ENCODE measurements around the gene PIK3R3.
"Not testable (repeated sequence)": the region's sequence is repeated elsewhere in the genome, so short reads cannot be mapped to it uniquely, and the experiment has no call there.

Gene PIK3R3

DNA sequence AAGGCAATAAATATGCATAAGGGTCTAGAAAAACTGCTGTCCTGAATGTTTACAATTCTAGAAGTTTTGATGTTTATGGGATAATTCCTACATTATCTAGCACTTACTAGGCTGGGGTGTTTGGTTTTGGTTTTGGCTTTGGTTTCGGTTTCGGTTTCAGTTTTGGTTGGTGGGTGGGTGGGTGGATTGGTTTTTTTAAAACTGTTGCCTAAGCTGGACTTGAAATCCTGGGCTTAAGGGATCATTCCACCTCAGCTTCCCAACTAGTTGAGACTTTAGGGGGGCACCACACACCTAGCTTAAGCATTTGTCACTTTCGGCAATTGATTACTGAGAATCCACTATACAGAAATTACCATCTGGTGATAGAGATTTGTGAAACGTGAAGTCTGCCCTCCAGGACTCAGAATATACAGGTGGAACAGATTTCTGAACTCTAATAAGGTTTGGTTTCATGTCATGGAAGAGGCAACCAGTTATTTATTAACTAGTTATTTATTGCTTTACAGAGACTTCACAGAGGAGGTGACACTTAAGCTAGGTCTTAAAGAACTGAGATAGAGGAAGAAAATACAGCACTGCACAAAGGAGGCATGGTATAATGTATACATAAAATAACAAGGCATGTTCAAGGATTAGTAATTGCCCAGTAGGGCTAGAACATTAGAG lies 69.6 kb downstream of the PIK3R3 start:
- no peak for DNase-seq

DNA sequence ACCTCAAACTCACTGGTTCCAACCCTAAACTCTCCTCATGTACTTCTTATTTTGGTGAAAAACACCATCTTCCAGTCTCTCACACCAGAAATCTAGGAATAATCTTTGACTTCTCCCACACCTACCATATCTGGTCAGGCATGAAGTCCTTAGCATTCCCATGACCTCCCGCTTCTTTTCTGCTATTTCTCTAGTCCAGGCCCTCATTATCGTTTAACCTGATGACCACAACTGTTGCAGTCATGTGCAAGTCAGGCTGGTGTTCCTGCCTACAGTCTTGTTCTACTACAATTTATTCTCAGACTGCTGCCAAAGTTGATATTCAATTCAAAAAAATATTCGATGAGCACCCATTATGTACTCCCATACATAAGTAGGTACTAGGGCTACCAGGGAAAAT lies 71.3 kb downstream of the PIK3R3 start:
- no peak for DNase-seq

GRCh38 chr1:46058936-46059335 lies 73.5 kb downstream of the PIK3R3 start:
- no peak for DNase-seq

DNA sequence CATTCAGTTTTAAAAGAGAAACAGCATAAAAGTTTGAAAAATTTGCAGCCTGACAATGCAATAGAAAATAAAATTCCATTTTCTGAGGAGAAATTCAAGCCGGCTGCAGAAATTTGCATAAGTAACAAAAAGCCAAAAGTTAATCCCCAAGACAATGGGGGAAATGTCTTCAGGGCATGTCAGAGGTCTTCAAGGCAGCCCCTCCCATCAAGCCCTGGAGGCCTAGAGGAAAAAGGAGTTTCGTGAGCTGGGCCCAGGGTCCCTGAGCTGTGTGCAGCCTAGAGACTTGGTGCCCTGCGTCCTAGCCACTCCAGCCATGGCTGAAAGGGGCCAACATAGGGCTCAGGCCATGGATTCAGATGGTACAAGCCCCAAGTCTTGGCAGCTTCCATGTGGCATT lies 74.6 kb downstream of the PIK3R3 start:
- DNase-seq = no peak

GRCh38 chr1:46057215-46057614 lies 75.2 kb downstream of the PIK3R3 start:
- not testable (repeated sequence) for DNase-seq

DNA sequence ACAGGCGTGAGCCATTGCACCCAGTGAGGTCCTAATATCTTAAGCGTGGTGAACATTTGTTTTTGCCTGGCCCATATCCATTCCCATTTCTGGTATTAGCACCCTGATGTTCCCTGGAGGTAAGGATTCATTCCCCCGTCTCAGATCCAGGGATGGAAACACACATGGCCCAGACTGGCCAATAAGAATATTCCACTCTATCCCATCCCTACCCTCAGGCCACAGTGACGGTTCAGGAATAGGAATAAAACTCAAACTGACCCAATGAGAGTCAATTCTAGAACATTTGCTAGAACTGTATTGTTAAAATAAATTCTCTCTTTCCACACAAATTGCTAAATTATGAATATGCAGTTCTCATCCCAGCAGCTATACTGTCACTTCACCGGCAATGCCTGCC lies 76.1 kb downstream of the PIK3R3 start:
- DNase-seq = no peak

DNA sequence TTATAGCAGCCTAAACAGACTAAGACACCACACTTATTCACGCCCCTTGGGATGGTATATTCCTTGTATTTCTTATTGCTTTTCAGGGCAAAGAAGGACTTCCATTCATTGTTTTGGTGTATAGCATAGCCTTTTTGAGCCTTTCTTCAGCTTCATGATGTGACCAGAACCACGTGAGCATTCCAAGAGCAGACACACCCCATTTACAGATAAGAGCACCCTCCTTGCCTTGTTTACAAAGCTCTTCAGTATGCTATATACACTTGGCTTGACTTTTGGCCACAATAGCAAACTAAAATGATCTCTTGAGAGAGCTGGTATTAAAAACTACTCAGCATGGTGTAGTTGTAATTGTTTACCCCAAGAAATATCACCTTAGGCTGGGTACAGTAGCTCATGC lies 78.7 kb downstream of the PIK3R3 start:
- no peak for DNase-seq

GRCh38 chr1:46044116-46044515 lies 88.3 kb downstream of the PIK3R3 start:
- no peak for DNase-seq

- no peak for DNase-seq
These were observed 88.9 kb downstream of the PIK3R3 start for GRCh38 chr1:46043458-46044017.

- no peak for DNase-seq
These were observed 90.5 kb downstream of the PIK3R3 start for GRCh38 chr1:46041974-46042373.

- no peak for DNase-seq
These were observed 90.9 kb downstream of the PIK3R3 start for GRCh38 chr1:46041551-46041950.

DNA sequence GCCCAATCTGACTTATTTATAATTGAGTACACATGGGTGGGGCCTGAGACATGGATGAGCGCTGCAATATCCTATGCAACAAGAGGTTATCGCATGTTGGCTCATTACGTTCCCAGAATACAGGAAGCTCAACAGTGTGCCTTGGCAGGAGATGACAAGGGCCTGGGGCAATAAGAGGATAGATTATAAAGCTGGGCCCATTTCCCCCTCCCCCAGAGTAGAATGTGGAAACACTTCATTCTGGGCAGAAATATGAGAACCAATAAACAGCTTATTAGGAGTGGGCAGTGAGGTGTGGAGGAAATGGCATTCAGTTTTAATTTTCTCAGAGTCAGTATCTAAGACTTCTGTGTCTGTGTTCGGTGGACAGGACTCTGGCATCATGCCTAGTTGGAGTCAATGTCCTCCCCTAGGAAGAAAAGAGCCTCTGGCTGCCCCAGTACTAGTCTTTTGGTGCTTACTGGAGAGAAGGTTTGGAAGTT lies 92.8 kb downstream of the PIK3R3 start:
- no peak for DNase-seq

DNA sequence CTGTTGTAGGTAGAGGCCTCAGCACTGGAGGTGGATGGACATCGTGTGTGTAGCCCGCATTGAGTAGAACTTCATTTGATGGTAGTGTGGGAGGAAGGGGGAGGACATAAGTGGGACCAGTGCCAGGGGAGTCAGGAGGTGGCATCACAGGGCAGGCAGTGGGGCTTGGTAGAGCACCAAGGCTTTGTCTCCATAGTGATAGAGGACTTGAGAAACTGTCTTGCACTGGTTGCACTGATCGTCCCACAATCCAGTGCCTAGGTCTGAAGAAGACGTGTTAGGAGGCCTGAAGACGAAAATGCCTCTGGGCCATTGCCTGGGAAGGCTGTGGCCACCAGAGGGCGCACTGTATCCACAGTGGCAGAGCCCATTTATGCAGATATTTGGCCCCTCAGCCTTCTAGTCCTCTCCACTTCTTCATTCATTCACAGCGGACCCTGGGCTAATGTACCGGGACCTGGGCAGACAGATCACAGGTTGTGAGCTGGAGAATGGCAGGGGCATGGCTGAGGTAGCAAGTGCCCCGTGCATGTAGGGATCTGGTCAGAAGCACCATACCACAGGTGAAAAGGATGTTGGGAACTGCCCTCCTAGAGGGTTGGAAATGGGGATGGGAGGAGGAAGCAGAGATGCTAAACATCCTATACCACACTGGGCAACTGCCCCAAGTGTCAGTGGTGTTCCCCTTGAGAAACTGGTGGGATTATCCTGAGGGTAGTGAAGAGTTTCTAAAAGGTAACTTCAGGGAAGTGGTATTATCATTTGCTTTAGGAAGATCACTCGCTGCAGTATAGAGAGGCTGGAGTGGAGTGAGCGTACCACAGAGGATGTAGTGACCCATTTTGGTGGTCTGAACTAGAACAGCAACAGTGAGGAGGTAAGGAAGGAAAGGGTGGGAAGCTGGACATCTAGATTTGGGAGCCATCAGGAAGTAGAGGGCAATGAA lies 95.3 kb downstream of the PIK3R3 start:
- DNase-seq = peak; percentile 59

DNA sequence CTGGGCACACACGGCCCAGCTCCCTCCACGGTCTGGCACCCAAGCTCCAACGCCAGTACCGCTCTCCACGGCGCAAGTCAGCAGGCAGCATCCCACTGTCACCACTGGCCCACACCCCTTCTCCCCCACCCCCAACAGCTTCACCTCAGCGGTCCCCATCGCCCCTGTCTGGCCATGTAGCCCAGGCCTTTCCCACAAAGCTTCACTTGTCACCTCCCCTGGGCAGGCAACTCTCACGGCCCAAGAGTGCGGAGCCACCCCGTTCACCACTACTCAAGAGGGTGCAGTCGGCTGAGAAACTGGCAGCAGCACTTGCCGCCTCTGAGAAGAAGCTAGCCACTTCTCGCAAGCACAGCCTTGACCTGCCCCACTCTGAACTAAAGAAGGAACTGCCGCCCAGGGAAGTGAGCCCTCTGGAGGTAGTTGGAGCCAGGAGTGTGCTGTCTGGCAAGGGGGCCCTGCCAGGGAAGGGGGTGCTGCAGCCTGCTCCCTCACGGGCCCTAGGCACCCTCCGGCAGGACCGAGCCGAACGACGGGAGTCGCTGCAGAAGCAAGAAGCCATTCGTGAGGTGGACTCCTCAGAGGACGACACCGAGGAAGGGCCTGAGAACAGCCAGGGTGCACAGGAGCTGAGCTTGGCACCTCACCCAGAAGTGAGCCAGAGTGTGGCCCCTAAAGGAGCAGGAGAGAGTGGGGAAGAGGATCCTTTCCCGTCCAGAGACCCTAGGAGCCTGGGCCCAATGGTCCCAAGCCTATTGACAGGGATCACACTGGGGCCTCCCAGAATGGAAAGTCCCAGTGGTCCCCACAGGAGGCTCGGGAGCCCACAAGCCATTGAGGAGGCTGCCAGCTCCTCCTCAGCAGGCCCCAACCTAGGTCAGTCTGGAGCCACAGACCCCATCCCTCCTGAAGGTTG lies 97.6 kb downstream of the PIK3R3 start:
- DNase-seq = no peak

DNA sequence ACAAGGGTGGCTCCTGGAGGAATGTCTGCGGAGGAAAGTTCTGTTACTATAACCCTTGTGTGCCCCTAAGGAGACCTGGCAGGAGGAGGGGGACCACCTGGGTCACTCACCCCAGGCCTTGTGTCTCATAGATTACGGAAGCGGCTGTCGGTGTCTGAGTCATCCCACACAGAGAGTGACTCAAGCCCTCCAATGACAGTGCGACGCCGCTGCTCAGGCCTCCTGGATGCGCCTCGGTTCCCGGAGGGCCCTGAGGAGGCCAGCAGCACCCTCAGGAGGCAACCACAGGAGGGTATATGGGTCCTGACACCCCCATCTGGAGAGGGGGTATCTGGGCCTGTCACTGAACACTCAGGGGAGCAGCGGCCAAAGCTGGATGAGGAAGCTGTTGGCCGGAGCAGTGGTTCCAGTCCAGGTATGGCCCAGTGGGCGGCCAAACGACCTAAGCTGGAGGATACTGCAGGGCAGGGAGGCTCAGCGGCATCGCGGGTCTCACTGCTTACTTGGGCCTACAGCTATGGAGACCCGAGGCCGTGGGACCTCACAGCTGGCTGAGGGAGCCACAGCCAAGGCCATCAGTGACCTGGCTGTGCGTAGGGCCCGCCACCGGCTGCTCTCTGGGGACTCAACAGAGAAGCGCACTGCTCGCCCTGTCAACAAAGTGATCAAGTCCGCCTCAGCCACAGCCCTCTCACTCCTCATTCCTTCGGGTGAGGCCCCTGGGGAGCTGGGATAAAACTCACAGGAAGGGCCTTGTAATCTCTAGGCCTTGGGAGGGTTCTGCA lies 101.4 kb downstream of the PIK3R3 start:
- no peak for DNase-seq

DNA sequence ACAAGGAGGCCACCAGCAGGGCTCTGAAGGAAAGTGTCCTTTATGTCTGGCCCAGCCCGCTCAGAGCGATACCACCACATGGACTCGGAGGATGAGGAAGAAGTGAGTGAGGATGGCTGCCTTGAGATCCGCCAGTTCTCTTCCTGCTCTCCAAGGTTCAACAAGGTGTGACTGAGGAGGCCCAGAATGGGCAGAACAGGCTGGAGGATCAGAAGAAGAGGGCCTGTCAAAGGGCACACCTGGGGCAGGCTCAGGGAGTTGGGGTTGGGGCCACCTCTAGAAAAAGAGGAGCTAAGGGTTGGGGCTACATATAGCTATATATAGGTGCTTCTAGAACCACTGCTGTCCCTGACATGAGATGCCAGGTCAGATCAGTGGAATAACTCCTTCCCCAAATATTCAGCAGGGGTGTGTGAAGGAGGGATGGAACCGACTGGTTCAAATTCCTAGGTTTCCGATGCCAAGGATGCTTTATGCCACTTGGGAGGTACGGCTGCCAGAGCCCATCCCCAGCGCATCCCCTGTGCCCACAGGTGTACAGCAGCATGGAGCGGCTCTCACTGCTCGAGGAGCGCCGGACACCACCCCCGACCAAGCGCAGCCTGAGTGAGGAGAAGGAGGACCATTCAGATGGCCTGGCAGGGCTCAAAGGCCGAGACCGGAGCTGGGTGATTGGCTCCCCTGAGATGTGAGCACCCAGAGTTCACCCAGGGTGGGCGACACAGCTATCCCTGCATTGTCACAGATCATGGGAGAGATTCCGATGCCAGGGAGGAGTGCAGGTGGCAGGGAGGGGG lies 102.2 kb downstream of the PIK3R3 start:
- DNase-seq = no peak

GRCh38 chr1:46027788-46028573 lies 104.4 kb downstream of the PIK3R3 start:
- DNase-seq = no peak

DNA sequence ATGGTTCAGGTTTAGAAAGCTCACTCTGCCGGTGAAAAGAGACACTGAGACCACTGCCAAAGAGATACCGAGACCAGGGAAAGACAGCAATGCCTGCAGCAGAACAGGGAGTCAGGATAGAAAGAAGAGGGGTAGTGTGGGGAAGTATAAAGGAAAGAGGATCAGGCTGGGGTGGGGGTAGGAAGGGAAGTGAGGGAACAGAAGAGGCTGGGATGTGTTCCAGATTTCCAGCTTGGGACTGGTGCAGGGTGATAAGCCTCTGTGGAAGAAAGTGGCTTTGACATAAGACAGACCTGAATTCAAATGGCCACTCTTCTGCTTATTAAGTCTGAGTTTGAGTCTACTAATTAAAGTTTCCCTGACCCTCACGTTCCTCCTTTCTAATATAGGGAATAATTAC lies 105.9 kb downstream of the PIK3R3 start:
- DNase-seq = no peak

DNA sequence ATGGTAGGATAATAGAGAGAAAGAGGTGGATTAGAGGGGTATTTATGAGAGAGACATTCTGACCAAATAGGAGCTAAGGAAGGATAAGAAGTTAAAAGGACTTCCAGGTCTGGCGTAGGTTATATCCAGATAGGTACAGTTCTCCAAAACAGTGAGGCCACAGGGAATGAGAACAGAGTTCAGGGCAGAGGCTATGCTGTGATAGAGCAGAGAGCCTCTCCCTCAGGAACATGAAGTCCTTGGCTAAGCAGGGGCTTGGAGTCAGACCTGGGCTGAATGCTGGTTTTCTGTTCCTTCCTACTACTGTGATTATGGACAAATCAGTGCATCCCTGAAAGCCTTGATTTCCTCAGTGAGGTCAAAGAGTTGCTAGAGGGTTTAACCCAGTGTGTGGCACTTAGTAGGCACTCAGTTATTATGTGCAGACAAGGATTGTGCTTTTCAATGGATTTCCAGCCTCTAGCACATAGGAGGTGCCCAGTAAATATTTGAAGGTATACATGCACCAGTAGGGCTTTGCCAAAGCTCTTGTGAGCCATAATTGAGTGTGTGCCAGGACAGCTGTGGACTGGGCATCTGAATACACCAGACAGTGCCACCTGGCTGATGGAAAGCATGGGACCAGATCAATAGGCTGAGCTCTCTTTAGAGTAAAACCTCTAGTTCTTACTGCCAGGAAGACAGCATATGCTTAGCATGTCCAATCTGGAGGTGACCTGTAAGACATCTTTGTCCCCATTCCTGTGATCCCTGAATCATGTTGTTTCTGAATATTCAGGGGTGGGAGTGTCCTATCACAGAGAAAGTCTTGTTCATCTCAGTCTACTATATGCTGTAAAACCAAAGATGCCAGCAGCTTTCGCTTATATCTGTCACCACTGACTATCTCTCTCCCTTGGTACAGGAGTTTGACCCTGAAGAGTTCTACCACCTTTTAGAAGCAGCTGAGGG lies 111.1 kb downstream of the PIK3R3 start:
- DNase-seq = no peak

Measured in kidney glomerular epithelial cell (primary cell).